ENCODE data around the gene TNIP1.

TNIP1 gene

GRCh38 chr5:151026679-151027078 is 54.2 kb downstream of the TNIP1 start:
- Mint-ChIP-seq H3K27ac (no peak overlapping the region), H3K4me1 (ENCODE audit: low read depth) (no peaks in the 10 kb centered on the region), H3K9me3 (no peaks in the 10 kb centered on the region), H3K27me3 (ENCODE audit: low read depth) (peaks cover 7% of the 10 kb centered on the region), H3K4me3 (no peak overlapping the region), H3K36me3 (ENCODE audit: low read depth) (peaks cover 48% of the 10 kb centered on the region)

GRCh38 chr5:151026088-151026487 is 54.7 kb downstream of the TNIP1 start:
- Mint-ChIP-seq H3K36me3 (ENCODE audit: low read depth) (peaks cover 45% of the 10 kb centered on the region), H3K4me1 (ENCODE audit: low read depth) (peaks cover under 1% of the 10 kb centered on the region), H3K9me3 (no peaks in the 10 kb centered on the region), H3K27me3 (ENCODE audit: low read depth) (peaks cover 7% of the 10 kb centered on the region), H3K4me3 (no peak overlapping the region), H3K27ac (no peak overlapping the region)

GRCh38 chr5:151025250-151025606 is 55.6 kb downstream of the TNIP1 start:
- Mint-ChIP-seq H3K4me3 (no peak overlapping the region), H3K27me3 (ENCODE audit: low read depth) (peaks cover 7% of the 10 kb centered on the region), H3K36me3 (ENCODE audit: low read depth) (peaks cover 44% of the 10 kb centered on the region), H3K27ac (no peak overlapping the region), H3K9me3 (no peaks in the 10 kb centered on the region), H3K4me1 (ENCODE audit: low read depth) (peaks cover 4% of the 10 kb centered on the region)

GRCh38 chr5:151024440-151025249 is 56.2 kb downstream of the TNIP1 start:
- Mint-ChIP-seq H3K27me3 (ENCODE audit: low read depth) (peaks cover 7% of the 10 kb centered on the region), H3K4me3 (no peak overlapping the region), H3K36me3 (ENCODE audit: low read depth) (peaks cover 43% of the 10 kb centered on the region), H3K9me3 (no peaks in the 10 kb centered on the region), H3K4me1 (ENCODE audit: low read depth) (peaks cover 4% of the 10 kb centered on the region), H3K27ac (no peak overlapping the region)

GRCh38 chr5:151023651-151024050 is 57.2 kb downstream of the TNIP1 start:
- peaks cover 13% of the 10 kb centered on the region for H3K4me1 Mint-ChIP-seq (ENCODE audit: low read depth)
- peaks cover 40% of the 10 kb centered on the region for H3K36me3 Mint-ChIP-seq (ENCODE audit: low read depth)
- peaks cover 7% of the 10 kb centered on the region for H3K27me3 Mint-ChIP-seq (ENCODE audit: low read depth)
- no peaks in the 10 kb centered on the region for H3K9me3 Mint-ChIP-seq
- no peak overlapping the region for H3K27ac Mint-ChIP-seq
- H3K4me3 Mint-ChIP-seq: no peak overlapping the region

GRCh38 chr5:151023047-151023615 is 57.7 kb downstream of the TNIP1 start:
- Mint-ChIP-seq H3K9me3 (no peaks in the 10 kb centered on the region), H3K36me3 (ENCODE audit: low read depth) (peaks cover 35% of the 10 kb centered on the region), H3K27ac (no peak overlapping the region), H3K27me3 (ENCODE audit: low read depth) (peaks cover 7% of the 10 kb centered on the region), H3K4me3 (no peak overlapping the region), H3K4me1 (ENCODE audit: low read depth) (peaks cover 15% of the 10 kb centered on the region)

GRCh38 chr5:151022511-151023018 is 58.3 kb downstream of the TNIP1 start:
- no peaks in the 10 kb centered on the region for H3K9me3 Mint-ChIP-seq
- H3K4me1 Mint-ChIP-seq (ENCODE audit: low read depth): peaks cover 15% of the 10 kb centered on the region
- no peak overlapping the region for H3K27ac Mint-ChIP-seq
- H3K36me3 Mint-ChIP-seq (ENCODE audit: low read depth): peaks cover 34% of the 10 kb centered on the region
- H3K4me3 Mint-ChIP-seq: no peak overlapping the region
- peaks cover 7% of the 10 kb centered on the region for H3K27me3 Mint-ChIP-seq (ENCODE audit: low read depth)

GRCh38 chr5:151021746-151022145 is 59.1 kb downstream of the TNIP1 start:
- Mint-ChIP-seq H3K4me1 (ENCODE audit: low read depth) (peaks cover 15% of the 10 kb centered on the region), H3K36me3 (ENCODE audit: low read depth) (peaks cover 32% of the 10 kb centered on the region), H3K4me3 (no peak overlapping the region)

GRCh38 chr5:151020304-151021110 is 60.3 kb downstream of the TNIP1 start, which contains the start of gene GPX3:
GPX3 (plus strand) TSS chr5:151020591; CDS start chr5:151020655, 64 bp downstream.
- no peak within 1 kb of the TSS for H3K27ac Mint-ChIP-seq
- H3K36me3 Mint-ChIP-seq (ENCODE audit: low read depth): peaks cover 25% of the 10 kb centered on the region
- H3K9me3 Mint-ChIP-seq: no peaks in the 10 kb centered on the region
- H3K27me3 Mint-ChIP-seq (ENCODE audit: low read depth): peaks cover 7% of the 10 kb centered on the region
- H3K4me3 Mint-ChIP-seq: no peak within 1 kb of the TSS
- peaks cover 15% of the 10 kb centered on the region for H3K4me1 Mint-ChIP-seq (ENCODE audit: low read depth)

More at GRCh38 chr5:151021746-151022145, 59.1 kb downstream of the TNIP1 start:
- Mint-ChIP-seq H3K27ac (no peak overlapping the region), H3K27me3 (ENCODE audit: low read depth) (peaks cover 7% of the 10 kb centered on the region), H3K9me3 (no peaks in the 10 kb centered on the region)

- H3K27ac Mint-ChIP-seq: no peak overlapping the region
- H3K4me1 Mint-ChIP-seq (ENCODE audit: low read depth): peaks cover 15% of the 10 kb centered on the region
- H3K27me3 Mint-ChIP-seq (ENCODE audit: low read depth): peaks cover 7% of the 10 kb centered on the region
- H3K36me3 Mint-ChIP-seq (ENCODE audit: low read depth): peaks cover 19% of the 10 kb centered on the region
- no peak overlapping the region for H3K4me3 Mint-ChIP-seq
- H3K9me3 Mint-ChIP-seq: no peaks in the 10 kb centered on the region
Measured at GRCh38 chr5:151019331-151019730, 61.5 kb downstream of the TNIP1 start.

GRCh38 chr5:151018846-151019245 is 62.0 kb downstream of the TNIP1 start:
- Mint-ChIP-seq H3K9me3 (no peaks in the 10 kb centered on the region), H3K4me3 (no peak overlapping the region), H3K27ac (no peak overlapping the region), H3K4me1 (ENCODE audit: low read depth) (peaks cover 15% of the 10 kb centered on the region), H3K36me3 (ENCODE audit: low read depth) (peaks cover 16% of the 10 kb centered on the region), H3K27me3 (ENCODE audit: low read depth) (peaks cover 7% of the 10 kb centered on the region)

GRCh38 chr5:151017897-151018296 is 62.9 kb downstream of the TNIP1 start:
- Mint-ChIP-seq H3K27ac (no peak overlapping the region), H3K4me3 (no peak overlapping the region), H3K4me1 (ENCODE audit: low read depth) (peaks cover 15% of the 10 kb centered on the region), H3K27me3 (ENCODE audit: low read depth) (peaks cover 7% of the 10 kb centered on the region), H3K9me3 (no peaks in the 10 kb centered on the region), H3K36me3 (ENCODE audit: low read depth) (peaks cover 16% of the 10 kb centered on the region)

- H3K27me3 Mint-ChIP-seq (ENCODE audit: low read depth): peaks cover under 1% of the 10 kb centered on the region
- H3K27ac Mint-ChIP-seq: no peak overlapping the region
- H3K4me1 Mint-ChIP-seq (ENCODE audit: low read depth): peaks cover 15% of the 10 kb centered on the region
- peaks cover 7% of the 10 kb centered on the region for H3K36me3 Mint-ChIP-seq (ENCODE audit: low read depth)
- H3K9me3 Mint-ChIP-seq: no peaks in the 10 kb centered on the region
- H3K4me3 Mint-ChIP-seq: no peak overlapping the region
Measured at GRCh38 chr5:151016700-151017099, 64.1 kb downstream of the TNIP1 start.

- Mint-ChIP-seq H3K4me3 (no peak overlapping the region), H3K9me3 (no peaks in the 10 kb centered on the region), H3K36me3 (ENCODE audit: low read depth) (peaks cover 5% of the 10 kb centered on the region), H3K27me3 (ENCODE audit: low read depth) (no peaks in the 10 kb centered on the region), H3K4me1 (ENCODE audit: low read depth) (peaks cover 15% of the 10 kb centered on the region), H3K27ac (no peak overlapping the region)
Measured at GRCh38 chr5:151015974-151016587, 64.8 kb downstream of the TNIP1 start.

Measured in T-helper 1 cell treated with Interleukin-12 subunit alpha and Interleukin-12 subunit beta and Interleukin-4 antibody, amounts not matched to agents 30 μg/mL and 1 μg/mL, for 36 hours (primary cell).